Activated CD4-positive, alpha-beta T cell treated with anti-CD3 and anti-CD28 coated beads for 48 hours (primary cell): Measurements from ENCODE around the gene FAM83G.

ENCODE experiments used
- DNase-seq: peaks from one replicate; pipeline ENCODE4 v3.0.0-alpha.2; 2020

The FAM83G gene

GRCh38 chr17:18986541-18987229 is 17.9 kb downstream of the FAM83G start:
- DNase-seq: no peak

GRCh38 chr17:18985475-18985874 is 19.1 kb downstream of the FAM83G start:
- DNase-seq: no peak

- no peak for DNase-seq
Observed at GRCh38 chr17:18984273-18985114, 20.1 kb downstream of the FAM83G start.

- peak; percentile 55 for DNase-seq
Observed at GRCh38 chr17:18981642-18982424, 22.7 kb downstream of the FAM83G start.

- DNase-seq: no peak
Observed at GRCh38 chr17:18981335-18981641, 23.3 kb downstream of the FAM83G start.

- no peak for DNase-seq
Observed at GRCh38 chr17:18980682-18981334, 23.8 kb downstream of the FAM83G start.

GRCh38 chr17:18978655-18979054 is 25.9 kb downstream of the FAM83G start:
- no peak for DNase-seq

- no peak for DNase-seq
Observed at GRCh38 chr17:18978050-18978449, 26.5 kb downstream of the FAM83G start.

GRCh38 chr17:18977646-18978045 is 26.9 kb downstream of the FAM83G start:
- no peak for DNase-seq

GRCh38 chr17:18977021-18977420 is 27.5 kb downstream of the FAM83G start:
- no peak for DNase-seq

- DNase-seq: no peak
Observed at GRCh38 chr17:18976201-18976600, 28.4 kb downstream of the FAM83G start.

GRCh38 chr17:18975597-18975996 is 29.0 kb downstream of the FAM83G start:
- DNase-seq: no peak

- DNase-seq: peak; percentile 70
Observed at GRCh38 chr17:18974407-18975149, 30.0 kb downstream of the FAM83G start.

GRCh38 chr17:18971801-18972200 is 32.8 kb downstream of the FAM83G start:
- no peak for DNase-seq

- no peak for DNase-seq
Observed at GRCh38 chr17:18970582-18971480, 33.7 kb downstream of the FAM83G start.

GRCh38 chr17:18968945-18969887 is 35.3 kb downstream of the FAM83G start:
- no peak for DNase-seq

- no peak for DNase-seq
Observed at GRCh38 chr17:18968345-18968744, 36.2 kb downstream of the FAM83G start.

- DNase-seq: no peak
Observed at GRCh38 chr17:18967916-18968315, 36.6 kb downstream of the FAM83G start.

- DNase-seq: no peak
Observed at GRCh38 chr17:18966831-18967624, 37.5 kb downstream of the FAM83G start.
